GM12864 (cell line): ENCODE measurements around the gene HS3ST3A1.

Experiments used
- DNase-seq: peaks from one replicate; pipeline ENCODE4 v3.0.0-alpha.2; 2011; ENCODE audit warnings: low read depth
- H3K4me3 ChIP-seq: 2 replicates; pipeline ENCODE4 v1.5.1; 2011; ENCODE audit warnings: mild to moderate bottlenecking, low read depth, low read length, control low read depth
- TF ChIP-seq, protein P1 (sequence below): IDR thresholded peaks from 2 replicates; pipeline ENCODE4 v1.5.1; 2011; ENCODE audit warnings: low read depth, mild to moderate bottlenecking, moderate library complexity, low read length, control low read depth, inconsistent platforms; ENCODE audit errors: missing control alignments

Gene HS3ST3A1

DNA sequence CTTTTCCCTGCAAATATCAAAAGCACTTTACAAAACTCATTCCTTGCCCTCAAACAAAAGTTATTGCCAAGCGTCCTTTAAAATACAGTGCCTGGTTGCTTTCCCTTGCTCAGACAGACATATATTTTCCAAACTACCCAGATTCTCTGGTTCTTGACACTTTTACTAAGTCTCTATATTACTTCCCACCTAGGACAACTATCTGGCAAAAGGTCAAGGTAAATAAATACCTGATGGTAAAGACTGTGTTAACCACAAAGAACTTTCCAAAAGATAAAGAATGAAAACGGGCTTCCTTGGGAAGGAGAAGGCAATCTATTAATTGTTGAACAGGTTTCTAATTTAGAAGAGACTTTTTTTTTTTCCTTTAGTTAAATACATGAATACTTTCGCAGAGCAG lies 1.9 kb downstream of the HS3ST3A1 start:
- H3K4me3 ChIP-seq: no peak overlapping the region
- TF ChIP-seq, protein P1, sequence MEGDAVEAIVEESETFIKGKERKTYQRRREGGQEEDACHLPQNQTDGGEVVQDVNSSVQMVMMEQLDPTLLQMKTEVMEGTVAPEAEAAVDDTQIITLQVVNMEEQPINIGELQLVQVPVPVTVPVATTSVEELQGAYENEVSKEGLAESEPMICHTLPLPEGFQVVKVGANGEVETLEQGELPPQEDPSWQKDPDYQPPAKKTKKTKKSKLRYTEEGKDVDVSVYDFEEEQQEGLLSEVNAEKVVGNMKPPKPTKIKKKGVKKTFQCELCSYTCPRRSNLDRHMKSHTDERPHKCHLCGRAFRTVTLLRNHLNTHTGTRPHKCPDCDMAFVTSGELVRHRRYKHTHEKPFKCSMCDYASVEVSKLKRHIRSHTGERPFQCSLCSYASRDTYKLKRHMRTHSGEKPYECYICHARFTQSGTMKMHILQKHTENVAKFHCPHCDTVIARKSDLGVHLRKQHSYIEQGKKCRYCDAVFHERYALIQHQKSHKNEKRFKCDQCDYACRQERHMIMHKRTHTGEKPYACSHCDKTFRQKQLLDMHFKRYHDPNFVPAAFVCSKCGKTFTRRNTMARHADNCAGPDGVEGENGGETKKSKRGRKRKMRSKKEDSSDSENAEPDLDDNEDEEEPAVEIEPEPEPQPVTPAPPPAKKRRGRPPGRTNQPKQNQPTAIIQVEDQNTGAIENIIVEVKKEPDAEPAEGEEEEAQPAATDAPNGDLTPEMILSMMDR: no peak
- DNase-seq: no peak

DNA sequence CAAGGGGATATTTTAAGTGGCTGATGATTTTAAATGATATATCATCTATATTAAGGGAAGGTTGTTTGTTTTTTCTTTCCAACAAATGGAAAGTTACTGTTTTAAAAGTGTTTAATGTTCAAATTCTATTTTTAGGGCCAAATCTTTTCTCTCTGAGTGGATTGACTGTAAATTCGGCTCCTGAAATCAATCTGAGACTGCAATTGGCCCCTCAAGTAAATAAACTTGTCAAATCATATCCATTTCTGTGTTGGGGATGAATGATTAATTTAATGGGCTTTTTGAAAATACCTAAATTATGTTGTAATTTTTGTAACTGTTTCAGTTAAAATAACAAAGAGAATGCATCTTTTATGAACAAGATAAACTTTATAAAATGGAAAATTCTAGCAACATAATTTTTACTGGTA lies 2.6 kb downstream of the HS3ST3A1 start:
- TF ChIP-seq, protein P1: no peak
- no peak overlapping the region for H3K4me3 ChIP-seq
- DNase-seq: no peak

DNA sequence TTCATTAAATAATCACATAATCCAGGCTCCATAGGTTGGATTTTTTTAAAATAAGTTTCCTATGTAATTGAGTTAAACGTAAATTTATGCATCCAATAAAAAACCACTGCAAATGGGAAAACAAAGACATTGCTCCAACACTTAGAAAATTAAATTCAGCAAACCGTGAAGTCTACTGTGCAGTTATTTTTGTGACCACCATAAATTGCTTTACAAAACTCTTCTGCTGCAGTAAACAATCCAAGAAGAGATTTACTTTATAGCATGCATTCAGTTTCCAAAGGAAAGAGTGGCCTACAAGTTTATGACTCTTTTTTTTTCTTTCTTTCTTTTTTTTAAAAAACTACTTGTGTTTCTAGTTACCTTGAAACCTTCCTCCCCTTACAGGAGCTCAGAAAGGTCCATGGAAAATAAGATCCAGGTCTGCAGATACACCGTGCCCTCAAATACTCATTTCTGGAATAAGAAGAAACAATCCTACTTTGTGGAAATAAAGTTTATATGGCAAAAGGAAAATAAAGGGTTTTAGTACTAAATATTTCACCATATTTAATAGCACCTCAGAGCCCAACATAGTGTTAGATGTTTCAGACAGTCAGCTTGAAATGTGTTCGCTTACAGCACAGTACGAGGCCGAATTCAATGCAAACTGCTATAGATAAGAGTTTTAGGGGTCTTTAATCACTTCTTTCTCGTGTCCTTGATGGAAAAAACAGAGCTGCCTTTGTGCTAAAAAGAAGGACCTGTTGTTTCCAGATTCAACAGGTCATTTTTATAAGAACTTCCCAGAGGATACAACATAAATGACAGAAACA lies 3.2 kb downstream of the HS3ST3A1 start:
- H3K4me3 ChIP-seq: no peak overlapping the region
- TF ChIP-seq, protein P1: no peak
- DNase-seq: no peak

DNA sequence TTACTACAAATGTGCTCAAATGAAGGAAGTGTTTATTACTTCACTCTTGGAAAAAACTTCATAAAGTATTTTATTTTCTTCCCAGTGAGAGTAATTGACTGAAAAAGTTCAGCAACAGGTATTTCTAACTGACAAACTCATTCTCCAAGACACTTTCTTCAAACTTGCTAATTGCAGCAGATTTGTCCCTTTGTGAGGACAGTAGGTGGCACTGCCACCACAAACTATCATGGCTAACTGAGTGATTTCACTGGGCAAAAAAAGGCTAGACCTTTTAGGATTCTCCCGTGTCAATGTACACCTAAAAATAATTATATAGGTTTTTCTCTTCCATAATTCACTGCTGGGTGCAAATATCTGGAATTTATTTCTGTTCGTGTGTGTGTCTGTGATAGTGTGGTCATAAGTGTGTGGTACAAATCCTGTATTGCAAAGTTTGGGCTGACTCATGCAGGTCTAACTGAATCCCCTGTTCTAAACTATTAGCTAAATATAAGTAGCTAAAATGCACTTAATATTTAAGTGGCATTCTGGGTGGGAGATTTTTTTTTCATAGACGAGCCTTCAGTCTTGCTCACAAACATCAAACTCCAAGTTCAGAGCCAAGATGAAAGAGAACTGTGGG lies 3.9 kb downstream of the HS3ST3A1 start:
- H3K4me3 ChIP-seq: no peak overlapping the region
- DNase-seq: peak; percentile 3
- TF ChIP-seq, protein P1: peak; percentile 55

DNA sequence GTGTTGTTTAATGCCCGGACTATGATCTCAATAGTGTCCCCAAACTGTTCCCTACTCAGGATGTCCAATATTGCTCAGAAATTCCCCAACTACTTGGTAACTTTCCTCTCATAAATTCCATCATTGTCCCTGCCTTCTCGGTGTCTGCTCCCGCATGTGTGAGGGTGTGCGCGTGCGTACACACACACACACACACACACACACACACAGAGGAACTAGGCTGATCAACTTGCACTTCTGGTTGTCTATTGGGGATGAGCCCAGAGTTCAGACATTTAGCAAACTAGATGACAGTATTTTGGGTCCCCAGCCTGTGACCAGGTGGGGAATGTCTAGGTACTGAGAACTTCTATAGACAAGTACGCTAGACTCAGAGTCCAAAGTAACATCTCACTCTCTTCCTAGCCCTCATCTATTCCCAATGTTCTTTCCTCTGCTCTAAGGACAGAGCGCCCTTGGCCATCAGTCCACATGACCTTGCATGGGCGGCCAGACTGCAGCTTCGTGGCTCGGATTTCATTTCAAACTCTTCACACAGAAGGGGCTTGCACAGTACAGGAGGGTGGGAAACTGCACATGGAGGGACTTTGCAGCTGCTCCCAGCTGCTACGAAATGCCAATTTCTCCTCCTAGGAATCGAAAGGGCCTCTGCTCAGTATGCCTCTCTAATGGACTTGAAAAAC lies 5.3 kb downstream of the HS3ST3A1 start:
- no peak overlapping the region for H3K4me3 ChIP-seq
- TF ChIP-seq, protein P1: no peak
- no peak for DNase-seq

DNA sequence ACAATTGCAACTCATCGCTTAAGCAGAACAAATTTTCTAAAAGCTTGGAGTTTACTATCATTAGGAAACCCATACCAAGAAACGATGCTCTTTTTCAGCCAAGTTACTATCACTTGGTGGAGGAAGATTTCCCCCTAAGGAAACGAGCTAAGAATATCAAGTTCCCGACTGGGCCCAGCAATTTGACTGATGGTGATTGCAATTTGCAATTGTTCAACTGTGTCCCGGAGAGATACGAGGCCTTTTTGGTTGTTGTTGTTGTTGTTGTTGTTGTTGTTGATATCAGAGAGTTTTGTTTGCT lies 6.2 kb downstream of the HS3ST3A1 start:
- TF ChIP-seq, protein P1: no peak
- no peak for DNase-seq
- H3K4me3 ChIP-seq: no peak overlapping the region
